Endothelial cell of coronary artery (primary cell): Measurements from ENCODE around the gene KCNJ10. TPM values are rescaled to one million over a fixed set of nuclear protein-coding genes. Genes with fewer than 3 reads are reported as not detected.

Experiments used
- total RNA-seq: library from RNA; depleted of rRNA; stranded (reverse); fragments of >200 nt; gene quantifications from 2 replicates; pipeline ENCODE4 v1.2.3, GENCODE V29; 2014

Gene KCNJ10
- not detected in 2 replicates for total RNA-seq

GRCh38 chr1:160069460-160070231 lies at the start of gene KCNJ10:
Gene KCNJ10 (minus strand): TSS chr1:160070160. CDS start chr1:160042532, 27,628 bp downstream.

GRCh38 chr1:160115545-160116282 lies 45.8 kb upstream of the KCNJ10 start, which contains the start of gene ATP1A2:
Gene ATP1A2 (plus strand): TSS chr1:160115759. CDS start chr1:160115862, 103 bp downstream.

GRCh38 chr1:160097911-160098851 lies 28.2 kb upstream of the KCNJ10 start, which contains the start of gene IGSF8:
Gene IGSF8 (minus strand): TSS chr1:160098619. CDS start chr1:160098472, 147 bp downstream.

GRCh38 chr1:160081261-160081936 lies 11.4 kb upstream of the KCNJ10 start, which contains the start of gene KCNJ9:
Gene KCNJ9 (plus strand): TSS chr1:160081538. CDS start chr1:160084031, 2,493 bp downstream.

GRCh38 chr1:160031365-160032164 lies 38.4 kb downstream of the KCNJ10 start, which contains the start of gene PIGM:
Gene PIGM (minus strand): TSS chr1:160031990. CDS start chr1:160031739, 251 bp downstream.

GRCh38 chr1:159953536-159954515 lies 116.1 kb downstream of the KCNJ10 start, which contains the start of gene SLAMF9:
Gene SLAMF9 (minus strand): TSS chr1:159954237. CDS start chr1:159954137, 100 bp downstream.

Other genes with a start within 250 kb of the KCNJ10 start
- not detected in 2 replicates for gene SLAMF8, start 243.3 kb downstream of the KCNJ10 start, total RNA-seq
- 0.09 TPM in 1 of 2 replicates, not detected in the other for gene VSIG8, start 207.5 kb downstream of the KCNJ10 start, total RNA-seq
- gene CFAP45, start 170.0 kb downstream of the KCNJ10 start, total RNA-seq: 0.94 and 1.5 TPM in 2 replicates
- gene TAGLN2, start 144.7 kb downstream of the KCNJ10 start, total RNA-seq: 488 and 511 TPM in 2 replicates
- gene IGSF9, start 124.5 kb downstream of the KCNJ10 start, total RNA-seq: under 0.01 TPM in 2 replicates
- gene SLAMF9, start 115.9 kb downstream of the KCNJ10 start, total RNA-seq: not detected in 2 replicates
- gene PIGM, start 38.2 kb downstream of the KCNJ10 start, total RNA-seq: 2.9 and 3.1 TPM in 2 replicates
- gene KCNJ9, start 11.4 kb upstream of the KCNJ10 start, total RNA-seq: not detected in 2 replicates
- 7.2 and 14.9 TPM in 2 replicates for gene IGSF8, start 28.5 kb upstream of the KCNJ10 start, total RNA-seq
- gene ATP1A2, start 45.6 kb upstream of the KCNJ10 start, total RNA-seq: under 0.01 TPM in 1 of 2 replicates, not detected in the other
- not detected in 2 replicates for gene ATP1A4, start 81.4 kb upstream of the KCNJ10 start, total RNA-seq
- gene CASQ1, start 120.4 kb upstream of the KCNJ10 start, total RNA-seq: 0.18 TPM in 1 of 2 replicates, not detected in the other
- gene PEA15, start 135.2 kb upstream of the KCNJ10 start, total RNA-seq: 73.2 and 113 TPM in 2 replicates
- 66.8 and 80.9 TPM in 2 replicates for gene DCAF8, start 192.4 kb upstream of the KCNJ10 start, total RNA-seq
- gene PEX19, start 215.0 kb upstream of the KCNJ10 start, total RNA-seq: 20.0 and 21.6 TPM in 2 replicates